ENCODE measurements around the gene CCDC70. TPM values are rescaled to one million over a fixed set of nuclear protein-coding genes. Genes with fewer than 3 reads are reported as not detected.

Gene CCDC70
- total and polyA plus RNA-seq, 2 of the 8 experiments (the other 6 are each of a cell fraction or from before 2014, with no cell fraction given), result not detected

DNA sequence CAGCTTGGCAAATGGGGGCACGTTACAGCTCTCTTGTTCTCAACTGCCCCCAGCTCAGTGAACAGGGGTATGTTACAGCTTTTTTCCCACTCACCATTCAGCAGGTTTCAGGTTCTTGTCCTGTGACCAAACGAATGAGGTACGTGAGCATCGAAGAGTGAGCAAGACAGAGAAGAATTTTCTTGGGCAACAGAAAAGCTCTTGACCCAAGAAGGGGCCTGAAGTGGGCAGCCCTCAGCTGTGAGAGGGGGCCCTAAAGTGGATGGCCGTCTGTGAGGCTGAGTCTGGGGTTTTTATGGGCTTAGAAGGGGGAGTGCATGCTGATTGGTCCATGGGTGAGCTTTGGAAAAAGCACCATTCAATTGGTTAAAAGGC is 21.4 kb downstream of the CCDC70 start:
- H3K27me3 ChIP-seq (replicated peaks in 1 of 4; ENCODE audit: control insufficient read depth in 3 of 4, extremely low read depth in 1 of 4, insufficient read depth in 3 of 4, low read length in 3 of 4), result no peaks in the 10 kb centered on the region
- H2AFZ ChIP-seq (ENCODE audit: low read length), result no peak overlapping the region
- no peaks in the 10 kb centered on the region for H3K4me1 ChIP-seq (replicated peaks in 1 of 4; ENCODE audit: control insufficient read depth in 3 of 4, insufficient read depth in 4 of 4, low read length in 3 of 4)
- no peaks in the 10 kb centered on the region for H4K20me1 ChIP-seq (replicated peaks in 1 of 2; ENCODE audit: control insufficient read depth in 1 of 2, insufficient read depth in 2 of 2, low read length in 2 of 2)
- H3K56ac ChIP-seq (replicated peaks; ENCODE audit: insufficient read length, low read depth, low read length), result no peak overlapping the region
- no peak overlapping the region for H3K4me3 ChIP-seq (ENCODE audit: extremely low read depth in 1 of 4, insufficient read depth in 2 of 4, low read depth in 3 of 4, low read length in 4 of 4)
- H3K9me3 ChIP-seq (ENCODE audit: insufficient read depth in 2 of 2, low read depth in 1 of 2, low read length in 1 of 2), result no peaks in the 10 kb centered on the region
- H3K4me2 ChIP-seq (ENCODE audit: insufficient read depth in 1 of 2, low read depth in 2 of 2, low read length in 2 of 2), result no peak overlapping the region
- no peak overlapping the region for H4K8ac ChIP-seq (ENCODE audit: extremely low read depth, insufficient read depth, low read length)
- H2BK120ac ChIP-seq (replicated peaks; ENCODE audit: low read depth, low read length), result no peak overlapping the region
- CTCF ChIA-PET (ENCODE audit: partially characterized antibody), result interaction anchor here (0.7 to 7.3 kb wide), 7 partner anchors 11 to 756 kb away, joined by 3 to 57 read pairs (median 4); no protein-coding TSS in a partner anchor
- H2BK15ac ChIP-seq (ENCODE audit: low read length), result no peak overlapping the region
- H2BK20ac ChIP-seq (ENCODE audit: low read length), result no peak overlapping the region
- POLR2A ChIA-PET (ENCODE audit: partially characterized antibody), result no interaction called here
- H2BK12ac ChIP-seq (ENCODE audit: low read depth, low read length), result no peak overlapping the region
- no peak for TF ChIP-seq EP300 (IDR thresholded peaks at IDR 0.05; ENCODE audit: borderline replicate concordance in 1 of 2, low read depth in 2 of 2, low read length in 2 of 2)
- TF ChIP-seq MAFK (IDR thresholded peaks at IDR 0.05; ENCODE audit: low read depth, low read length), result no peak
- no peak for TF ChIP-seq HDAC2 (IDR thresholded peaks at IDR 0.05; ENCODE audit: borderline replicate concordance in 1 of 2, low read depth in 2 of 2, low read length in 2 of 2)
- TF ChIP-seq CHD1 (IDR thresholded peaks at IDR 0.05; ENCODE audit: low read depth, low read length), result no peak
- no peak for TF ChIP-seq FOSL1 (IDR thresholded peaks at IDR 0.05; ENCODE audit: insufficient read depth, low read depth, low read length)
- TF ChIP-seq KDM4A (IDR thresholded peaks at IDR 0.05; ENCODE audit: low read depth, low read length, severe bottlenecking), result no peak
- no peak for TF ChIP-seq TBP (IDR thresholded peaks at IDR 0.05; ENCODE audit: low read depth, low read length)
- TF ChIP-seq EZH2 (IDR thresholded peaks at IDR 0.05; ENCODE audit: low read depth, low read length, severe bottlenecking), result no peak
- TF ChIP-seq SRF (IDR thresholded peaks at IDR 0.05; ENCODE audit: low read depth, low read length), result no peak
- TF ChIP-seq POLR2AphosphoS5 (IDR thresholded peaks at IDR 0.05; ENCODE audit: low read depth, low read length), result no peak
- no peak for TF ChIP-seq SP2 (IDR thresholded peaks at IDR 0.05; ENCODE audit: low read length)
- TF ChIP-seq BRCA1 (IDR thresholded peaks at IDR 0.05; ENCODE audit: low read depth, low read length), result no peak
- no peak overlapping the region for H3K4ac ChIP-seq (replicated peaks; ENCODE audit: insufficient read length, low read depth, low read length)
- no peak overlapping the region for H3K27ac ChIP-seq (ENCODE audit: low read depth, low read length)
- FAIRE-seq, result no peak
- no peaks in the 10 kb centered on the region for H3K36me3 ChIP-seq (ENCODE audit: control insufficient read depth in 2 of 4, insufficient read depth in 4 of 4, low read length in 3 of 4)
- H2BK5ac ChIP-seq (ENCODE audit: low read depth, low read length), result no peak overlapping the region
- H4K91ac ChIP-seq (replicated peaks; ENCODE audit: insufficient read length, low read length), result no peak overlapping the region
- no peak overlapping the region for H3K14ac ChIP-seq (ENCODE audit: insufficient read length)
- no peak overlapping the region for H3K9ac ChIP-seq (replicated peaks in 1 of 4; ENCODE audit: extremely low read depth in 1 of 4, low read depth in 3 of 4, low read length in 3 of 4)
- WGBS, 2 experiments (ENCODE audit: extremely low coverage in 1 of 2, insufficient coverage in 1 of 2, insufficient read length in 1 of 2, insufficient replicate concordance in 2 of 2, low coverage in 1 of 2, low lambda C conversion rate in 2 of 2, missing lambda C conversion rate in 1 of 2), result 75% methylated on average over 5 of the region's 5 CpGs; no CpG with 5 or more reads in 1 of the 2 experiments
- no peak overlapping the region for H4K5ac ChIP-seq (ENCODE audit: insufficient read length, low read depth, low read length)
- H3K79me1 ChIP-seq (ENCODE audit: low read depth, low read length), result no peaks in the 10 kb centered on the region
- H3K79me2 ChIP-seq (ENCODE audit: control insufficient read depth in 1 of 2, insufficient read depth in 2 of 2, low read length in 2 of 2), result no peaks in the 10 kb centered on the region
- DNase-seq (ENCODE audit: low read depth in 1 of 2, low spot score in 2 of 2), result no peak
- H3K23me2 ChIP-seq (ENCODE audit: low read depth, low read length), result no peaks in the 10 kb centered on the region
- no peak overlapping the region for H2AK5ac ChIP-seq (ENCODE audit: low read depth, low read length)
- H3K23ac ChIP-seq (ENCODE audit: insufficient read length), result no peak overlapping the region
- no peak overlapping the region for H3K18ac ChIP-seq (ENCODE audit: extremely low read depth, low read length)

Measured in H1 (cell line).